GM23248 (cell line): ENCODE data around the gene TXNDC15.

Experiments
- EZH2 ChIP-seq: fragments of 200-600 bp; sonication (generic); IDR thresholded peaks from 2 replicates; pipeline ENCODE4 v1.6.1; 2018; ENCODE audit warnings: antibody characterized with exemption, mild to moderate bottlenecking; ENCODE audit not compliant: insufficient read depth, poor library complexity, severe bottlenecking
- EZH2phosphoT487 ChIP-seq: fragments of 200-600 bp; sonication (generic); IDR thresholded peaks from 2 replicates; pipeline ENCODE4 v1.6.1; 2018; ENCODE audit warnings: antibody characterized with exemption, moderate library complexity, mild to moderate bottlenecking, low read depth; ENCODE audit not compliant: insufficient read depth

DNA sequence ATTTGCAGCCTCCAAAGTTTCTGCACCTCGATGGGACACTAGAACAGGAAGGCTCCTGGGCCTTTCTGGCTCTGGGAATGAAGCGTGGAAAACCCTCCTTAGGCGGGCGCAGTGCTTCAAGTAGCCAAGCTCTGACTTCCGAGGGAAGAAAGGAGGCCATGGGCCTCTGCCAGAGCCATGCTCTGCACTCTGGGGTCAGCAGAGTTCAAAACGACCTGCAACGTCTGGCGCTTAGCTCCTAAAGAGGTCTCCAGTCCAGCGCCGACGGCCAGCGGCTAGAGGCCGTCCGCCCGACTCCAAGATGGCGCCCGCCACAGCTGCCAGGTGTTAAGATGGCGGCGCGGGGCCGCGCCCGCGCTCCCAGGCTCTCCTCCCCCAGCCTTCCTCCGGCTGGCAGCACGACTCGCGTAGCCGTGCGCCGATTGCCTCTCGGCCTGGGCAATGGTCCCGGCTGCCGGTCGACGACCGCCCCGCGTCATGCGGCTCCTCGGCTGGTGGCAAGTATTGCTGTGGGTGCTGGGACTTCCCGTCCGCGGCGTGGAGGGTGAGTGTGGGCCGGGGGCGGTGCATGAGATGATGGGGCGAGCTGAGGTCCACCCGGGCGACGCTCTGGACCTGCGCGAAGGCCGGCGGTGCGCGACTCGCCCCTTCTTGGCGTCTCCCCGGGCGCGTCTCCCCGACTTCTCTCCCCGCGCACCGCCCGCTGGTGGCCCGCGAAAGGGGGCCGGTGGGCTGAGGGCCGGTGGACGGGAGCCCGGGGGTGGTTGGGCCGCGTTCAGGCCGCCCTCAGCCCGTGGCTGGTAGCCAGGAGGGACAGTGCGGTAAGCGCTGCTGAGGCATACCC is at the start of gene TXNDC15:
- TF ChIP-seq EZH2: no peak
- no peak for TF ChIP-seq EZH2phosphoT487
